DMS53 (cell line): ENCODE data around the gene INPP4B.

ENCODE experiments used
- DNase-seq: peaks from one replicate; lab custom pipeline; 2025; lab: John Stamatoyannopoulos, UW

Gene INPP4B

GRCh38 chr4:142846108-142846728 is at the start of gene INPP4B:
Gene INPP4B (minus strand): TSS chr4:142846301.
- peak; percentile 84 for DNase-seq

GRCh38 chr4:142893012-142893411 is 46.9 kb upstream of the INPP4B start:
- no peak for DNase-seq

- DNase-seq, result no peak
These were observed 40.5 kb upstream of the INPP4B start for GRCh38 chr4:142886566-142886965.

GRCh38 chr4:142883040-142883832 is 37.1 kb upstream of the INPP4B start:
- peak; percentile 48 for DNase-seq

- DNase-seq, result no peak
These were observed 36.1 kb upstream of the INPP4B start for GRCh38 chr4:142882159-142882558.

GRCh38 chr4:142881331-142881730 is 35.2 kb upstream of the INPP4B start:
- no peak for DNase-seq

GRCh38 chr4:142875117-142875516 is 29.0 kb upstream of the INPP4B start:
- DNase-seq, result peak; percentile 18

- DNase-seq, result peak; percentile 2
These were observed 28.6 kb upstream of the INPP4B start for GRCh38 chr4:142874684-142875083.

GRCh38 chr4:142866685-142867084 is 20.6 kb upstream of the INPP4B start:
- DNase-seq, result no peak

GRCh38 chr4:142861351-142861750 is 15.2 kb upstream of the INPP4B start:
- no peak for DNase-seq

- DNase-seq, result no peak
These were observed 12.9 kb upstream of the INPP4B start for GRCh38 chr4:142858965-142859364.

- no peak for DNase-seq
These were observed 12.3 kb upstream of the INPP4B start for GRCh38 chr4:142858446-142858845.

- no peak for DNase-seq
These were observed 10.5 kb upstream of the INPP4B start for GRCh38 chr4:142856576-142856975.

- DNase-seq, result peak; percentile 31
These were observed 4.4 kb upstream of the INPP4B start for GRCh38 chr4:142850478-142850877.

- DNase-seq, result peak; percentile 83
These were observed 862 bp upstream of the INPP4B start for GRCh38 chr4:142846729-142847596.

GRCh38 chr4:142845293-142846107 is 601 bp downstream of the INPP4B start:
- DNase-seq, result peak; percentile 51

GRCh38 chr4:142844782-142845181 is 1.3 kb downstream of the INPP4B start:
- DNase-seq, result no peak

- peak; percentile 60 for DNase-seq
These were observed 5.5 kb downstream of the INPP4B start for GRCh38 chr4:142840516-142841123.

GRCh38 chr4:142838778-142839177 is 7.3 kb downstream of the INPP4B start:
- no peak for DNase-seq

- DNase-seq, result no peak
These were observed 14.1 kb downstream of the INPP4B start for GRCh38 chr4:142832022-142832421.
